Stromal cell of bone marrow (primary cell): ENCODE measurements around the gene DRGX.
A peak's percentile ranks its signal among the peaks of the same experiment; 100 is the strongest.

Experiments used
- DNase-seq: peaks from one replicate; pipeline ENCODE4 v3.0.0-alpha.2; 2012; ENCODE audit warnings: low read depth

The DRGX gene

DNA sequence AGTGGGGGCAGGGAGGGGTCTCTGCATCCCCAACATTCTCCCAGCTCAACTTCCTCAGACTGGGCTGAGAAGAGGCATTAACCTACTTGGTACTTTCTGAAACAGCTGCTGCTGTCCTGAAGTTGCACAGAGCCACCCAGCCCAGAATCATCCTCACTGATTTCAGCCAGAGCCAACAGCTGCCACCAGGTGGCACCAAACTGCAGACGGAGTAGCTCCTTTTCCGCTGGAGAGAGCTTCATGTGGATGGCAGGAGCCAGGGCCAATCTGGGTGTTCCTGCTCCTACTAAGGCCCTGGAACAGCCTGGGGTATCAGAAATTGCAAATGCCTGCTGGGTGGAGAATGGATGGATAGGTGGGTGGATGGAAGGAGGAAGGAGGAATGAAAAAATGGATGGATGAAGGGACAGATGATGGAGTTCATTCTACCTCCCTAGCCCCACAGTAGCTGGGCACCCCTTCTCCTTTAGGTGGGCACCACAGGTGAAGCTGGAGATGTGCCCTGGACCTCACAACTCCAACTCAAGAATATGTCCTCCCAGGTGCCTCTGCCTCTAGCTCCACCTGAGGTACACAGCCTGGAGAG is 11.8 kb upstream of the DRGX start:
- peak; percentile 54 for DNase-seq

- no peak for DNase-seq
Observed at GRCh38 chr10:49407151-49407550, 11.3 kb upstream of the DRGX start.

- DNase-seq = no peak
Observed at GRCh38 chr10:49404321-49404878, 8.5 kb upstream of the DRGX start.

- DNase-seq = no peak
Observed at GRCh38 chr10:49403363-49403762, 7.5 kb upstream of the DRGX start.

GRCh38 chr10:49400365-49400764 is 4.5 kb upstream of the DRGX start:
- no peak for DNase-seq

- no peak for DNase-seq
Observed at GRCh38 chr10:49398986-49399385, 3.1 kb upstream of the DRGX start.

DNA sequence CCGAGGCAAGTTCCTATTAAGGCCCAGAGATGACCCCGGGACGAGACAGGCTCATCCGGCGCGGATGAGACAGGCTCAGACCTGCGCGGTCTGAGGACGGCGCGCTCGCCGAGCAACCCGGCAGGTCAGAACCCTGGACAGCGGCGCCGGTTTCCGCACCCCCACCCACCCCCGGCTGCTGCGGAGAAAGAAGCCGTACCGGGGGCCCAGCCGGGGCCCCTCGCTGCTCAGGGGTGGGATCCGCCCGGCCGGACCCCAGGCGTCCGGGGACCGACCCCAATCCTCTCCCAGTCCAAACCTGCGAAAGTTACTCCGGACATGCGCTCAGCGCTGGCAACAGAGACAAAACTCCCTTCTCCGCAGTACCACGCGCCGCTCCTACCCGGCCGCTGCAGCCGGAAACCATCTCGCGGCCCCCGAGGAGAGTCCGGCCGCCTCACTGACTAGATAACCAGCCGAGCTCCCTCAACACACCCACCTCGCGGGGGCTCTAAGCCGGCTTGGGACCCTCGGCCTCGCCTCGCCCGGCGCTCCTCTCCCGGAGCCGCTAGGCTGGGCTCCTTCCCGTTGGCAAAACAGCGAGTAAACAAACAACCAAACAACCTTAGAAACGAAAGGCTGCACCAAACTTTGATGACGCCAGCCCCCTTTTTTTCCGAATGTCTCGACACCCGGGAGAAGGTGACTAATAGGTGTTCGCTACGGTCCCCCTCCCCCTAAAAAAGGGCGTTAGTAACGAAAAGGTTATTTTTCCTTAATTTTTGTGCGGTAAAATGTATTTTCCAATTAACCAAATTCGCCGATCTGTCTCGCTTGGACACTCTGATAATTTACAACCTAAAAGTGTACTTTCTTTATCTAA is 2.3 kb upstream of the DRGX start:
- no peak for DNase-seq

DNA sequence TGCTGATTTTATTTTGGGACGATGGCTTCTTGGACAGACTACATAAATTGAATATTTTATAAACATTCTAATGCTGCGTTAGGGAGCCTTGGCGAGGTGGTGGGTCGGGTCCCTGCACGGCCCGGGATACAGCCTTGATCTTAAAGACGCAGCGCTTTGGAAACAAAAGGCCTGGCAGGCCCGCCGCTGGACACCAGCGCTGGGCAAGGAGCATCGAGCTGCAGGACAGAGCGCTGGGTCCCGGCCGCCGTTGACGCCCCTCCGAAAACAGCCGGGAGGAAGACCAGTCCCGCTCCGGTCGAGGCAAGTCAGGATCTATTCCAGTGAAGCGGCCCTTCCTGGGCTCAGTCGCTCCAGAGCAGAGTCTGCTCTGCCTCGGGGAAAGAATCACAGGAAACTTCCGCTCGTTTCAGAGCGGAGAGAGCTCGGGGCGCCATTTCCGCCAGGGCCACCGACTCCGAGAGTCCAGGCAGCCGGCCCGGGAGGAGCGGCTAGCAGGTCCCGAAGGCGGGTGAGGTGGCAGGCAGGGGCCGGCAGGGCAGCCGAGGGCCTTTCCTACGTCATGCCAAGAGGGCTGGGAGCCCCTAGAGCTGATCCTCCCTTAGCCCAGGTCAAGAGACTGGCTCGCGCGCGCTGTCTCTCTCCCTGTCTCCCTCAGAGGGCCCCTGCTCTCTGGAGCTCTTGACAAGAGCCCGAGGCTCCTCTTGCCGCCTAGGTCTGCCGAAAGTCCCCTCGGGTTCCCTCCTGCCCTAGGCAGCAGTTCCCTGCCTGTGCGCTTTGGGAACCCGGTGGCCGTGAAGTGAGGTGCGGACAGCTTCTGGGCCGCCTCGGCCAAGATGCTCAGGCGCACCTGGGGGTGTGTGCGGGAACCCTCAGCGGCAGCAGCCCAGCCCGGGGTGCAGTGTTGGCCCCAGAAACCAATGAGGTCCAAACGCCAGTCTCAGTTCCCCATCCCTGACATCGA is 1.4 kb upstream of the DRGX start:
- no peak for DNase-seq

- no peak for DNase-seq
Observed at GRCh38 chr10:49396666-49396999, 744 bp upstream of the DRGX start.

GRCh38 chr10:49394933-49395740 is 752 bp downstream of the DRGX start:
- no peak for DNase-seq

- no peak for DNase-seq
Observed at GRCh38 chr10:49393757-49394156, 2.1 kb downstream of the DRGX start.

GRCh38 chr10:49393301-49393700 is 2.6 kb downstream of the DRGX start:
- no peak for DNase-seq

DNA sequence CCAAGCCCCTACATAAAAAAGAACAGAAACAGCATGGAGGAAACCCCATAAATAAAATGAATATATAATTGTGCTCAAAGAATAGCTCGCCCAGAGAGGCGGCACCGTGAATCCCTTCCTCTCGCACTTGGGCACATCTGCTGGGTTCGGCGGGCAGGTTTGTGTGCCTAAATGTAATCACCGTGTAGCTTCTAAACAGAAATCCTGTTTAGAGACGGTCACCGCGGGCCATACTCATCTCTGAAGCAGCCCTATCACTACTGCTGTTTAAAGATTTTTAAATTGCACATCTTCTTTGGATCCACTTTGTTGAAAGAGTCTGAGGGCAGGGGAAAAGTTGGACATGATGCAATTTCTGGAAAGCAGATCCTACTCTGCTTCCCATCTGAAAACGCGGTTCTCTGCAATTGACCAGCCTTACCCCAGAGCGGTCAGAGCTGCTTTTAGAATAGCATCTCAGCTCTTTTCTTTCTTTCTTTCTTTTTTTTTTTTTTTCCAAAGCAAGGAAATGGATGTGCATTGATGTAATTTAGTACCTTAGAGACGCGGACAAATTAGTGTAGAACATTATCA is 6.4 kb downstream of the DRGX start:
- no peak for DNase-seq

GRCh38 chr10:49388161-49388560 is 7.7 kb downstream of the DRGX start:
- no peak for DNase-seq

DNA sequence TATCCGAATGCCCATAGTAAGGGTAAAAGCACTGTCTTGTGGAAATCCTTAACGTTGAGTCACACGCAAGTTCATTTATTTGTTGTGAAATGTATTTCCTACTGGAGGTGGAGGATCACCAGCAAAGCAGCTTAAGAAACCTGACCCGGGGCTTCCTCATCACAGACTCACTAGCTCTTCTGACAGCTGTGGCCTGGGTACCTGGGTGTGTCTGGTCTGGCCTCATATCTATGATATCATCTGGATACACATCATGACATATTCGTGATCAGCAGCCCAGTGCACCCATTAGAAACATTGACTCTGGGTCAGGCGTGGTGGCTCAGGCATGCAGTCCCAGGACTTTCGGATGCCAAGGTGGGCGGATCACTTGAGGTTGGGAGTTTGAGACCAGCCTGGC is 8.8 kb downstream of the DRGX start:
- peak; percentile 59 for DNase-seq

DNA sequence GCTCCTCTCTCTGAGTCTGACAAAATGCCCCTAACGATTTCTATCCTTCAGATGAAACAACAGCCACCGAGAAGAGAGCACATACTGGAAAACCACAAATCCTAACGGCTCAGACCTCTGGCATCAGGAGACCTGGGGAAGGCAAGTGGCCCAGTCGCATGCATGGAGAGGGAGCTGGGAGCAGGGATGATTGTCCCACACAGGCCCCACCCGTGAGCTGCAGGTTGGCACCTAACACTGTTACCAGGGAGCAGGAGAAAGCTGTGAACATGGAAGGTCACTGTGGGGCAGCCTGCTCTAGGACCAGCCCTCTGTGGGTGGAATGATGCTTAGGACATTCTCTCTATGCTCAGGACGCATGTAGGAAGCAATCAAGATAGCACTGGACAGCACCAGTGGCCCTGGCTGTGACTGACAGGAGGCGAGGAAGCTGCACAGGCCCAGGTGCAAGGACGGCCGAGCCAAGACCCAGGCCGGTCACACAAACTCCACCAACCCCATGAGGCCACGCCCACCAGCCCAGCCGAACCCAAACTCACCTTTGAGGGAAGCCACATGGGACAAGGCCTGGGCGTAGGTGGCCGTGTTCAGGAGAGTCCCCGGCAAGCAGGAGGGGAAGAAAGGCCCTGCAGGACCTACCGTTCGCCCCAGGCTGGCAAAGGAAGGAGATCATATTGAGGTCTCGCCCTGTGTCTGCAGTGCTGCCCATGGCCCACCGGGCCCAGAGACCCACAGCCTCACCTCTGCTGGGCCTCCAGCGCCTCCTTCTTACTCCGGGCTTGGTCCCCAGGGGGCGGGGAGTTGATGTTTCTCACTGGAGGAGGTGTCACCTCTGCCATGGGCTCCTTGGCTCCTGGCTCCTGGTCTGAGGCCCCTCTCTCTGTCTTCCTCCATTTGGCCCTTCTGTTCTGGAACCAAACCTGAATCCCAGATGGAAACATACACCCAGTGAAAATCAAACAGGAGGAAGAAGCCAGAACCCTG is 9.7 kb downstream of the DRGX start:
- no peak for DNase-seq

DNA sequence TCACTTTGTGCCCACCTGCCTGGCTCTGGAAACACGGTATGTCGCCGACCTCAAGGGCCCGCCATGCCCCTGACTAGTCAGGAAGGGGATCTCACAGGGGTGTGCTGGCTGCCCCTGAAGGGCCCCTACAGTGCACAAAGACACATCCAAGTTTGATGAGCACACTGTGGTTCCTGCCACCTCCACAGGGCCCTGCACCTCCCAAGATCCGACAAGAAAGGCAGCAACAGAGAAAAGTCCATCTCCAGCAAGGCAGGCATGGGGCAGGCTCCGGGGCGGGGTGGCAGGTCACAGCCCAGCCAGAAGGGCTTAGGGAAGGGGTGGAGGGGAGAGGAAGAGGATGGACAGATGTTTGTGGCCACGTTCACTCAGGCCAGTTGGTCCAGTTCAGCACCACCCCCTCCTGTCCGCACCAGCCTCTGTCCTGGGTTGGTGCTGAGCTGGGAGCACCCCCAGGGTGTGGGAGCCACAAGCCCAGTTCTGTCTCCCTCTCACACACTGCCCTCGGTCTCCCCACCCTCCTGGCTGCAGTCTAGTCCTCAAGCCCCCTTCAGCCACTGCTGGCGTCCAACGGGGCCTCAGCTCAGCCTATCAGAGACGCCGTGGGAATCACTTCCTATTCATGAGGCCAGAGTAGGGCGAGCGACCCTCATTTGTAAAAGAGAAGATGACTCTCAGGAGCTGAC is 11.5 kb downstream of the DRGX start:
- DNase-seq = no peak

DNA sequence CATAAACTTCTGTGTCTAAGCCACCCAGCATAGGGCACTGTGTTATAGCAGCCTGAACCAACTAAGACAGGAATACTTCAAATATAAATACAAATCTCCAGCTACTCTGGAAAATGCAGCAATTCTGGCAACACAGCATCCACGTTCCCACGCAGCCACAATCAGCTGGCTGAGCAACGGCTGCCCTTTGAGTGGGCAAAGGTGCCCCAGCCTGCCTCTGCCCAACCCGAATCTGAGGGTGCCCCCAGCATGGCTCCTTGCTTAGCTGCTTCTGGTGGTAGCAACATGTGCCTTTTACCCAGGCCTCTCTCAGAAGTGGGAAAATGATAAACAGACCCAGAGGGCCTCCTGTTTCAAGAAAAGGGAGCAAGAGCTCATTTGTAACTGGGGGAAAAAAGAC is 12.0 kb downstream of the DRGX start:
- DNase-seq = no peak

- DNase-seq = no peak
Observed at GRCh38 chr10:49382826-49383225, 13.1 kb downstream of the DRGX start.
